ENCODE data around the gene SETBP1. TPM values are rescaled to one million over a fixed set of nuclear protein-coding genes. Genes with fewer than 3 reads are reported as not detected.

Gene SETBP1
- total RNA-seq, 2 experiments from 2014 or later = 0.74 to 1.4 TPM

- Mint-ChIP-seq H3K27ac (no peak overlapping the region), H3K4me1 (ENCODE audit: low read depth) (peaks cover 31% of the 10 kb centered on the region), H3K4me3 (no peak overlapping the region), H3K27me3 (ENCODE audit: low read depth) (no peaks in the 10 kb centered on the region), H3K9me3 (peaks cover 11% of the 10 kb centered on the region), H3K36me3 (ENCODE audit: low read depth) (peaks cover 2% of the 10 kb centered on the region)
- CTCF ChIA-PET = interaction anchor here (0.6 to 1.7 kb wide), 4 partner anchors 125 to 214 kb away, joined by 3 to 9 read pairs (median 4); partner anchors contain the start of gene SETBP1
- intact Hi-C loops (cut with micrococcal nuclease) = loop anchor here (5.0 kb wide), 1 partner anchor 319 kb away; no protein-coding TSS in a partner anchor
- no peak for DNase-seq
These were observed 212.5 kb downstream of the SETBP1 start for GRCh38 chr18:44893045-44893706.

- H3K27me3 Mint-ChIP-seq (ENCODE audit: low read depth) = no peaks in the 10 kb centered on the region
- H3K27ac Mint-ChIP-seq = no peak overlapping the region
- intact Hi-C loops (cut with micrococcal nuclease) = loop anchor here (2.0 to 5.0 kb wide), 3 partner anchors 315 to 1273 kb away; no protein-coding TSS in a partner anchor
- H3K4me1 Mint-ChIP-seq (ENCODE audit: low read depth) = peaks cover 28% of the 10 kb centered on the region
- no peak for DNase-seq
- H3K36me3 Mint-ChIP-seq (ENCODE audit: low read depth) = peaks cover 2% of the 10 kb centered on the region
- no peak overlapping the region for H3K4me3 Mint-ChIP-seq
- peaks cover 11% of the 10 kb centered on the region for H3K9me3 Mint-ChIP-seq
- CTCF ChIA-PET = no interaction called here
These were observed 213.3 kb downstream of the SETBP1 start for GRCh38 chr18:44893966-44894365.

- peaks cover 24% of the 10 kb centered on the region for H3K4me1 Mint-ChIP-seq (ENCODE audit: low read depth)
- intact Hi-C loops (cut with micrococcal nuclease) = loop anchor here (1.0 to 5.0 kb wide), 4 partner anchors 216 to 1274 kb away; no protein-coding TSS in a partner anchor
- no peak overlapping the region for H3K4me3 Mint-ChIP-seq
- H3K27me3 Mint-ChIP-seq (ENCODE audit: low read depth) = no peaks in the 10 kb centered on the region
- peak; percentile 71 for DNase-seq
- CTCF ChIA-PET = interaction anchor here (0.8 to 1.1 kb wide), 4 partner anchors 8 to 217 kb away, joined by 3 to 5 read pairs (median 4); no protein-coding TSS in a partner anchor
- peaks cover 8% of the 10 kb centered on the region for H3K9me3 Mint-ChIP-seq
- H3K36me3 Mint-ChIP-seq (ENCODE audit: low read depth) = peaks cover 2% of the 10 kb centered on the region
- no peak overlapping the region for H3K27ac Mint-ChIP-seq
These were observed 214.6 kb downstream of the SETBP1 start for GRCh38 chr18:44895176-44895798.

- CTCF ChIA-PET = interaction anchor here (0.9 to 1.0 kb wide), 2 partner anchors 74 to 316 kb away, joined by 3 to 4 read pairs; no protein-coding TSS in a partner anchor
- no peak for DNase-seq
- Mint-ChIP-seq H3K9me3 (no peaks in the 10 kb centered on the region), H3K4me3 (no peak overlapping the region), H3K27me3 (ENCODE audit: low read depth) (peaks cover 6% of the 10 kb centered on the region), H3K4me1 (ENCODE audit: low read depth) (peaks cover 24% of the 10 kb centered on the region), H3K36me3 (ENCODE audit: low read depth) (no peaks in the 10 kb centered on the region), H3K27ac (no peak overlapping the region)
- intact Hi-C loops (cut with micrococcal nuclease) = loop anchor here (5.0 kb wide), 1 partner anchor 485 kb away; no protein-coding TSS in a partner anchor
These were observed 216.2 kb downstream of the SETBP1 start for GRCh38 chr18:44896846-44897245.

GRCh38 chr18:44897411-44897810, 216.7 kb downstream of the SETBP1 start:
- intact Hi-C loops (cut with micrococcal nuclease) = loop anchor here (5.0 kb wide), 1 partner anchor 485 kb away; no protein-coding TSS in a partner anchor
- no peak overlapping the region for H3K4me3 Mint-ChIP-seq

GRCh38 chr18:44897816-44898215, 217.1 kb downstream of the SETBP1 start:
- intact Hi-C loops (cut with micrococcal nuclease) = loop anchor here (5.0 kb wide), 1 partner anchor 484 kb away; no protein-coding TSS in a partner anchor
- no peak overlapping the region for H3K27ac Mint-ChIP-seq

More at GRCh38 chr18:44897411-44897810, 216.7 kb downstream of the SETBP1 start:
- H3K27me3 Mint-ChIP-seq (ENCODE audit: low read depth) = peaks cover 6% of the 10 kb centered on the region
- no peak for DNase-seq
- no peaks in the 10 kb centered on the region for H3K9me3 Mint-ChIP-seq
- no peak overlapping the region for H3K27ac Mint-ChIP-seq
- H3K4me1 Mint-ChIP-seq (ENCODE audit: low read depth) = peaks cover 24% of the 10 kb centered on the region
- CTCF ChIA-PET = interaction anchor here (0.5 to 1.0 kb wide), 3 partner anchors 312 to 1089 kb away, joined by 3 to 4 read pairs (median 4); no protein-coding TSS in a partner anchor
- H3K36me3 Mint-ChIP-seq (ENCODE audit: low read depth) = no peaks in the 10 kb centered on the region

GRCh38 chr18:44898498-44898897, 217.8 kb downstream of the SETBP1 start:
- Mint-ChIP-seq H3K4me1 (ENCODE audit: low read depth) (peaks cover 14% of the 10 kb centered on the region), H3K4me3 (no peak overlapping the region), H3K27me3 (ENCODE audit: low read depth) (peaks cover 6% of the 10 kb centered on the region), H3K36me3 (ENCODE audit: low read depth) (no peaks in the 10 kb centered on the region), H3K27ac (no peak overlapping the region), H3K9me3 (no peaks in the 10 kb centered on the region)
- CTCF ChIA-PET = no interaction called here
- intact Hi-C loops (cut with micrococcal nuclease) = loop anchor here (5.0 kb wide), 1 partner anchor 484 kb away; no protein-coding TSS in a partner anchor
- DNase-seq = no peak

More at GRCh38 chr18:44897816-44898215, 217.1 kb downstream of the SETBP1 start:
- peaks cover 21% of the 10 kb centered on the region for H3K4me1 Mint-ChIP-seq (ENCODE audit: low read depth)
- H3K4me3 Mint-ChIP-seq = no peak overlapping the region
- CTCF ChIA-PET = interaction anchor here (0.5 to 1.0 kb wide), 3 partner anchors 312 to 1089 kb away, joined by 3 to 4 read pairs (median 4); no protein-coding TSS in a partner anchor
- peaks cover 6% of the 10 kb centered on the region for H3K27me3 Mint-ChIP-seq (ENCODE audit: low read depth)
- no peaks in the 10 kb centered on the region for H3K36me3 Mint-ChIP-seq (ENCODE audit: low read depth)
- no peaks in the 10 kb centered on the region for H3K9me3 Mint-ChIP-seq
- no peak for DNase-seq

GRCh38 chr18:44899832-44900231, 219.1 kb downstream of the SETBP1 start:
- no peaks in the 10 kb centered on the region for H3K36me3 Mint-ChIP-seq (ENCODE audit: low read depth)
- H3K27ac Mint-ChIP-seq = no peak overlapping the region
- peaks cover 10% of the 10 kb centered on the region for H3K27me3 Mint-ChIP-seq (ENCODE audit: low read depth)
- intact Hi-C loops (cut with micrococcal nuclease) = loop anchor here (5.0 kb wide), 1 partner anchor 482 kb away; no protein-coding TSS in a partner anchor
- no peak overlapping the region for H3K4me3 Mint-ChIP-seq
- peaks cover 4% of the 10 kb centered on the region for H3K4me1 Mint-ChIP-seq (ENCODE audit: low read depth)
- DNase-seq = no peak
- H3K9me3 Mint-ChIP-seq = no peaks in the 10 kb centered on the region
- CTCF ChIA-PET = no interaction called here

- CTCF ChIA-PET = interaction anchor here (0.7 kb wide), 1 partner anchor 320 kb away, joined by 4 read pairs; no protein-coding TSS in a partner anchor
- H3K36me3 Mint-ChIP-seq (ENCODE audit: low read depth) = no peaks in the 10 kb centered on the region
- no peaks in the 10 kb centered on the region for H3K4me1 Mint-ChIP-seq (ENCODE audit: low read depth)
- no peak overlapping the region for H3K4me3 Mint-ChIP-seq
- H3K27ac Mint-ChIP-seq = no peak overlapping the region
- peaks cover 10% of the 10 kb centered on the region for H3K27me3 Mint-ChIP-seq (ENCODE audit: low read depth)
- DNase-seq = no peak
- no peaks in the 10 kb centered on the region for H3K9me3 Mint-ChIP-seq
- intact Hi-C loops (cut with micrococcal nuclease) = no loop called here
These were observed 219.9 kb downstream of the SETBP1 start for GRCh38 chr18:44900627-44901026.

GRCh38 chr18:44901283-44901682, 220.6 kb downstream of the SETBP1 start:
- Mint-ChIP-seq H3K36me3 (ENCODE audit: low read depth) (no peaks in the 10 kb centered on the region), H3K4me3 (no peak overlapping the region), H3K4me1 (ENCODE audit: low read depth) (no peaks in the 10 kb centered on the region), H3K27me3 (ENCODE audit: low read depth) (peaks cover 10% of the 10 kb centered on the region), H3K9me3 (no peaks in the 10 kb centered on the region), H3K27ac (no peak overlapping the region)
- intact Hi-C loops (cut with micrococcal nuclease) = no loop called here
- CTCF ChIA-PET = no interaction called here
- no peak for DNase-seq

- CTCF ChIA-PET = no interaction called here
- no peaks in the 10 kb centered on the region for H3K9me3 Mint-ChIP-seq
- H3K4me3 Mint-ChIP-seq = no peak overlapping the region
- H3K27me3 Mint-ChIP-seq (ENCODE audit: low read depth) = peaks cover 10% of the 10 kb centered on the region
- intact Hi-C loops (cut with micrococcal nuclease) = no loop called here
- no peaks in the 10 kb centered on the region for H3K4me1 Mint-ChIP-seq (ENCODE audit: low read depth)
- no peak overlapping the region for H3K27ac Mint-ChIP-seq
- no peaks in the 10 kb centered on the region for H3K36me3 Mint-ChIP-seq (ENCODE audit: low read depth)
- no peak for DNase-seq
These were observed 222.6 kb downstream of the SETBP1 start for GRCh38 chr18:44903327-44903726.

- H3K27ac Mint-ChIP-seq = no peak overlapping the region
- DNase-seq = no peak
- intact Hi-C loops (cut with micrococcal nuclease) = no loop called here
- H3K27me3 Mint-ChIP-seq (ENCODE audit: low read depth) = peaks cover 15% of the 10 kb centered on the region
- H3K4me1 Mint-ChIP-seq (ENCODE audit: low read depth) = peaks cover 4% of the 10 kb centered on the region
- CTCF ChIA-PET = interaction anchor here (0.9 to 1.0 kb wide), 2 partner anchors 9 to 41 kb away, joined by 3 to 4 read pairs; no protein-coding TSS in a partner anchor
- H3K36me3 Mint-ChIP-seq (ENCODE audit: low read depth) = no peaks in the 10 kb centered on the region
- H3K4me3 Mint-ChIP-seq = no peak overlapping the region
- no peaks in the 10 kb centered on the region for H3K9me3 Mint-ChIP-seq
These were observed 224.1 kb downstream of the SETBP1 start for GRCh38 chr18:44904768-44905167.

Data from activated naive CD4-positive, alpha-beta T cell treated with anti-CD3 and anti-CD28 coated beads for 36 hours (primary cell).